ENCODE data around the gene PRPF19.

Gene PRPF19

GRCh38 chr11:60851327-60852104 is 54.9 kb downstream of the PRPF19 start:
- Mint-ChIP-seq H3K36me3 (ENCODE audit: low read depth) (peaks cover 16% of the 10 kb centered on the region), H3K4me1 (ENCODE audit: low read depth) (peaks cover 3% of the 10 kb centered on the region), H3K9me3 (no peaks in the 10 kb centered on the region), H3K4me3 (no peak overlapping the region), H3K27ac (no peak overlapping the region), H3K27me3 (ENCODE audit: low read depth) (no peaks in the 10 kb centered on the region)

DNA sequence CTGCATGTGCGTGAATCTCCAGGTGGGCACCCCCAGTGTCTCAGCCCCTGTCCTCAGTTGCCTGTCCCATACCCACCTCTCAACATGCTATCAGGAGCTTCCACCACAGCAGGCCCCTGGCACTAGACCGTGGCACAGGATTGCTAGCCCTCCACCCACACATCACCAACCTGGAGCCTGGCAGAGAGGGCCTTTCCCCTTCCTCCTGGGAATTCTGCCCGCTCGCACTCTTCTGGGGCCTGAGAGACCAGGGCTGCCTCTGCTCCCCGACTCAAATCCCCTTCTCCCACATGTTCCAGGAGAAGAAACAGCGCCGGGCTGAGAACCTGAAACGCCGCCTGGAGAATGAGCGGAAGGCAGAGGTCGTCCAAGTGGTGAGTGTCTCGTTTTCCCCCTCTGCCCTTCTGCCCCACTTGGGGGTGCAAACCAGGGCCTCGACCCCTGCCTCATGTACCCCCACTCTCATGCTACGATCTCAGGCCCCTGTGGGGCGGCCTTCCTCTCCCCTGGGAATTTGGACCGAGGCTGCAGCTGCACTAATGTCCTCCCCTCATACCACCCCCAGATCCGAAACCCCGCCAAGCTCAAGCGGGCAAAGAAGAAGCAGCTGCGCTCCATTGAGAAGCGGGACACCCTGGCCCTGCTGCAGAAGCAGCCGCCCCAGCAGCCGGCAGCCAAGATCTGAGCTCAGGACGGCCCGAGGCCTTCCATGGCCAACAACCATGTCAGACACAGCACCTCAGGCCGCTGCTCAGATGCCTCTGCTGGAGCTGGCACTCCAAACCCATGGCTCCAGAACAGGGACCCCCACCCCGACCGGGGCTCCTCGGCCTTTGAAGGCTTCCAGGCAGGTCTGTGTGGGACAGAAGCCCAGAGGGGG is 56.5 kb downstream of the PRPF19 start:
- H3K4me3 Mint-ChIP-seq, result no peak overlapping the region
- no peak overlapping the region for H3K27ac Mint-ChIP-seq
- H3K9me3 Mint-ChIP-seq, result no peaks in the 10 kb centered on the region
- H3K4me1 Mint-ChIP-seq (ENCODE audit: low read depth), result peaks cover 4% of the 10 kb centered on the region
- H3K36me3 Mint-ChIP-seq (ENCODE audit: low read depth), result peaks cover 16% of the 10 kb centered on the region
- H3K27me3 Mint-ChIP-seq (ENCODE audit: low read depth), result no peaks in the 10 kb centered on the region

DNA sequence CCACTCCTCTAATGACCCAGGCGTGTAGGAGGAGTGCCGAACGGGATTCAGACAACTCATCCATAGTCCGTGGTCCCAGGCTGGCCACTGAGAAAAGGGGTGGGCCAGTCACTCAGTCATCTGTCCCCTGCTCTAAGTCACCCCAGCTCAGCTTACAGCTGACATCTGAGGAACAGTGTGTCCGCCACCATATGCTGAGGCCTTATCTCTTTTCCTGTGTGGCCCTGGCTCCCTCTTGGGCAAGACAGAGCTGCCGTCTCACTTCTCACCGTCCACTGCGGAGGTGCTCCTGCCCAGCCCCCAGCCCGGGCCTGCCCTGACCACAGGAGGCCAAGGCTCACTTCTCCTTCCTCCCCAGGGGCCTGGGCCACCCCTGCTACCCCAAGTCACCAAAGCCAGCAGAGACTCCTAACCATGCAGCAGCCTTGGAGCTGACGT is 57.7 kb downstream of the PRPF19 start:
- Mint-ChIP-seq H3K27ac (no peak overlapping the region), H3K27me3 (ENCODE audit: low read depth) (no peaks in the 10 kb centered on the region)

GRCh38 chr11:60847896-60848295 is 58.5 kb downstream of the PRPF19 start:
- Mint-ChIP-seq H3K9me3 (no peaks in the 10 kb centered on the region), H3K4me3 (no peak overlapping the region), H3K27me3 (ENCODE audit: low read depth) (no peaks in the 10 kb centered on the region), H3K4me1 (ENCODE audit: low read depth) (peaks cover 22% of the 10 kb centered on the region), H3K27ac (no peak overlapping the region), H3K36me3 (ENCODE audit: low read depth) (peaks cover 18% of the 10 kb centered on the region)

More for the DNA sequence above, 57.7 kb downstream of the PRPF19 start:
- Mint-ChIP-seq H3K4me1 (ENCODE audit: low read depth) (peaks cover 14% of the 10 kb centered on the region), H3K9me3 (no peaks in the 10 kb centered on the region), H3K4me3 (no peak overlapping the region), H3K36me3 (ENCODE audit: low read depth) (peaks cover 16% of the 10 kb centered on the region)

DNA sequence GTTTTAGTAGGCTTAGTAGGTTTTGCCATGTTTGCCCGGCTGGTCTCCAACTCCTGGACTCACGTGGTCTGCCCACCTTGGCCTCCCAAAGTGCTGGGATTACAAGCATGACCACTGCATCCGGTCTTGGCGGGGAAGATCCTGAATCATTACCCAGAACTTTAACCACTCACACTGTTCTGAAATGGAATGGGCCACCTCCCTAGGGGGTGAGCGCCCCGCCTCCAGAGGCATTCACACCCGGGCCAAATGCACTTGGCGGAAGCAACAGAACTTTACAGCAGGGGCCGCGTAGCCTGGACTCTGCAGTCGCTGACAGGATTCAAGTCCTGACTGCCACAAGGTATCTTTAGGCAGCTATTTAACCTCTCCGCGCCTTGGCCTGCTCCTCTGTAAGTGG is 59.1 kb downstream of the PRPF19 start:
- no peaks in the 10 kb centered on the region for H3K9me3 Mint-ChIP-seq
- peaks cover 26% of the 10 kb centered on the region for H3K4me1 Mint-ChIP-seq (ENCODE audit: low read depth)
- H3K36me3 Mint-ChIP-seq (ENCODE audit: low read depth), result peaks cover 18% of the 10 kb centered on the region
- H3K4me3 Mint-ChIP-seq, result no peak overlapping the region
- no peaks in the 10 kb centered on the region for H3K27me3 Mint-ChIP-seq (ENCODE audit: low read depth)
- no peak overlapping the region for H3K27ac Mint-ChIP-seq

DNA sequence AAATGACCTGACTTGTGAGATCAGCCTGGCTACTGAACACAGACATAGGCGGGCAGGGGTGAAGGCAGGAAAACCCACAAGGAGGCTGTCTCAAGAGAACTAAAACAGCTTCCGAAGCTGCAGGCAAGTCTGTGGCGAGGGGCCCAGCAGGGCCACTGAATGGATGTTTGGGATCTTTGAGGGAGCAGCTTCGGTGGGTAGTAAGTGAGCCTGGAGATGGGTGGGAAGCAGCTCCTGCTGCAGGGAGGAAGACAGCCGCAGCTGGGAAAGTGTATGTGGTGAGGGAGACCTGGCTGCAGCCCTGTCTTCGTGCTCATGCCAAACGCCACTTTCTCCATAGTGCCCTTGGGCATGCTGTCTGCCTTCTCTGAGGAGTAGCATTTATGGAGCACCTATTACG is 61.0 kb downstream of the PRPF19 start:
- Mint-ChIP-seq H3K9me3 (no peaks in the 10 kb centered on the region), H3K36me3 (ENCODE audit: low read depth) (peaks cover 11% of the 10 kb centered on the region), H3K27ac (no peak overlapping the region), H3K4me3 (no peak overlapping the region), H3K27me3 (ENCODE audit: low read depth) (no peaks in the 10 kb centered on the region), H3K4me1 (ENCODE audit: low read depth) (peaks cover 33% of the 10 kb centered on the region)

GRCh38 chr11:60844870-60845221 is 61.5 kb downstream of the PRPF19 start:
- Mint-ChIP-seq H3K4me1 (ENCODE audit: low read depth) (peaks cover 33% of the 10 kb centered on the region), H3K27me3 (ENCODE audit: low read depth) (no peaks in the 10 kb centered on the region), H3K27ac (no peak overlapping the region), H3K36me3 (ENCODE audit: low read depth) (peaks cover 8% of the 10 kb centered on the region), H3K4me3 (no peak overlapping the region), H3K9me3 (no peaks in the 10 kb centered on the region)

- H3K4me3 Mint-ChIP-seq, result peak overlapping the region; percentile 80
- peaks cover 8% of the 10 kb centered on the region for H3K36me3 Mint-ChIP-seq (ENCODE audit: low read depth)
- H3K27me3 Mint-ChIP-seq (ENCODE audit: low read depth), result no peaks in the 10 kb centered on the region
- peaks cover 33% of the 10 kb centered on the region for H3K4me1 Mint-ChIP-seq (ENCODE audit: low read depth)
- no peaks in the 10 kb centered on the region for H3K9me3 Mint-ChIP-seq
- peak overlapping the region; percentile 69 for H3K27ac Mint-ChIP-seq
These were observed 62.1 kb downstream of the PRPF19 start for GRCh38 chr11:60844045-60844869.

- Mint-ChIP-seq H3K27ac (peak overlapping the region; percentile 90), H3K36me3 (ENCODE audit: low read depth) (peaks cover 3% of the 10 kb centered on the region), H3K4me3 (peak overlapping the region; percentile 80), H3K9me3 (no peaks in the 10 kb centered on the region), H3K4me1 (ENCODE audit: low read depth) (peaks cover 33% of the 10 kb centered on the region), H3K27me3 (ENCODE audit: low read depth) (no peaks in the 10 kb centered on the region)
These were observed 63.5 kb downstream of the PRPF19 start for GRCh38 chr11:60842668-60843600.

DNA sequence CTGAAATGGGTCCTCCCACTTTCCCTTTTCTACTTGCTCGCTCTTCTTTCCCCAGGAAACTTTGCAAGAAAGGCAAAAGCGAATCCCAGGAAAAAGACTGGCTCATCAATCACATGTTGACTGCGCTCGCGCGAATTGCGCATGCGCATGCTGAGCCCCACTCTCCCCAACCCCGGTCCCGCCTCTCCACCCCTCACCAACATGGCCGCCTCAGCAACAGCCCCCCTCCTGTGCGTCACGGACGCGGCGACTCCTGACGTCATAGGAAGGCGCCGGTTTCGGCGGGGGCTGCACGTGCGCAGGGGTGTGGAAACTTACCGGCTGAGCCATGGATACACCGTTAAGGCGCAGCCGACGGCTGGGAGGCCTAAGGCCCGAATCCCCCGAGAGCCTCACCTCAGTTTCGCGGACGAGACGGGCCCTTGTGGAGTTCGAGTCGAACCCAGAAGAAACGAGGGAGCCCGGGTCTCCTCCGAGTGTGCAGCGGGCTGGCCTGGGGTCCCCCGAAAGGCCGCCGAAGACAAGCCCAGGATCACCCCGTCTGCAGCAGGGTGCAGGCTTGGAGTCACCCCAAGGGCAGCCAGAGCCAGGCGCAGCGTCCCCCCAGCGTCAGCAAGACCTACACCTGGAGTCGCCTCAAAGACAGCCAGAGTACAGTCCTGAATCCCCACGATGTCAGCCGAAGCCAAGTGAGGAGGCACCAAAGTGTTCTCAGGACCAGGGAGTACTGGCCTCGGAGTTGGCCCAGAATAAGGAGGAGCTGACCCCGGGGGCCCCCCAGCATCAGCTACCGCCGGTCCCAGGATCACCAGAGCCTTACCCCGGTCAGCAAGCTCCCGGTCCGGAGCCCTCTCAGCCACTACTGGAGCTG is 64.4 kb downstream of the PRPF19 start, which contains the start of gene CCDC86:
Gene CCDC86 (plus strand): TSS at position 317 of the 871 bp plus-strand sequence. CDS start 12 bp downstream, at position 329.
- Mint-ChIP-seq H3K27me3 (ENCODE audit: low read depth) (no peaks in the 10 kb centered on the region), H3K4me1 (ENCODE audit: low read depth) (peaks cover 36% of the 10 kb centered on the region), H3K36me3 (ENCODE audit: low read depth) (peaks cover 2% of the 10 kb centered on the region), H3K27ac (peak within 1 kb of the TSS; percentile 90), H3K4me3 (peak within 1 kb of the TSS; percentile 80), H3K9me3 (no peaks in the 10 kb centered on the region)

Measured in T-helper 1 cell treated with Interleukin-12 subunit alpha and Interleukin-12 subunit beta and Interleukin-4 antibody, amounts not matched to agents 30 μg/mL and 1 μg/mL, for 36 hours (primary cell).